ENCODE results near the gene CCZ1.
"Not testable (repeated sequence)": the region's sequence is repeated elsewhere in the genome, so short reads cannot be mapped to it uniquely, and the experiment has no call there.

Gene CCZ1

GRCh38 chr7:5908835-5909234 lies 10.3 kb downstream of the CCZ1 start:
- not testable (repeated sequence) for DNase-seq (ENCODE audit: low read depth)

GRCh38 chr7:5916529-5916928 lies 18.0 kb downstream of the CCZ1 start:
- not testable (repeated sequence) for DNase-seq (ENCODE audit: low read depth)

GRCh38 chr7:5924180-5924579 lies 25.6 kb downstream of the CCZ1 start:
- DNase-seq (ENCODE audit: low read depth), result not testable (repeated sequence)

DNA sequence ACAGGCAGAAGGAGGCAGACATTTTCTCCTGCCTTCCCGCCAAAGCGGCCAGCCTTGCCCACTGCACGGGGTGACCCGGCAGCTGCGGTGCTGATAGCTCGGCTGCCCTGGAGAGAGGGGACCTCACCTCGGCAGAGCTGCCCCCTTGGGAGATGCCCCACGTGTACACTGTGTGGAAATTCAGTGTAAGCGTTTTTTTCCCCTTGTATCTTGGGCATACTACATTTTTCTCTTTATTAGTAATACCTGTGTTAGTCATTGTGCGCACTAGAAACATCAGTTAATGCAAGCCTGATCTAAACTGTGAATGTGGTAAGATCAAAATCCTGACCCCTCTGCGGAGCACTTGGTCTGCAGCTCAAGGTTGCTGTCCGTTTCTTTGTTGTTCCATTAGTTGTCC lies 26.1 kb downstream of the CCZ1 start:
- not testable (repeated sequence) for DNase-seq (ENCODE audit: low read depth)

- not testable (repeated sequence) for DNase-seq (ENCODE audit: low read depth)
Measured at GRCh38 chr7:5926263-5926870, 27.8 kb downstream of the CCZ1 start.

DNA sequence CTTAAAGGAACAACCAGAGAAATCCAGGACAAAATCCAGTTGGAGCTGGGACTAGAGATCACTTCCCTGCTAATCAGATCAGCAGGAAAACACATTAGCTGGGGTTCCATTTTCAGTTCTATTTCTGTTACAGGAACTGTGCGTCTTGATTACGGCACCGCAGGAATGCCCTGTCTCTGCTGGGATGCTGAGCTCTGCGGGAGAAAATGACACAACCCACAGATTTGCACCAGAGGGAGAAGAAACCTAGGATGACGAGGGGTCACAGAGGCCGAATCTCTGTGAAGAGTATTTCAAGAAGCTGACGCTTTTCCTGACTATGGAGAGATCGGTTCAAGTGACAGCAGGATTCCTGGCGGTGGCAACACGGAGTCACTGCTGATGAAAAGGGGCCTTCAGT lies 31.8 kb downstream of the CCZ1 start:
- not testable (repeated sequence) for DNase-seq (ENCODE audit: low read depth)

DNA sequence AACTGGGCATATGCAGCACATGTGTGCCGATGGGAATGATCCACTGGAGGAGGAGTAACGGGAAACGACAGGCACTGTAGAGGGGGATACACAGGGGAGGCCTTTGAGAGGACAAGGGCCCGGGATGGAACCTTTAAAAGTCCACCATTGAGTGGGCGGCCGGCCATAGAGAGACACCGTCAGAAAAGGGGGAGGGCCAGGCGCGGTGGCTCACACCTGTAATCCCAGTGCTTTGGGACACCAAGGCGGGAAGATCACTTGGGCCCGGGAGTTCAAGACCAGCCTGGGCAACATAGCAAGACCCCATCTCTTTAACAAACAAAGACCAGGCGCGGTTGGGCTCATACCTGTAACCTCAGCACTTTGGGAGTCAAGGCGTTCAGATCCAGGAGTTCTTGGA lies 32.7 kb downstream of the CCZ1 start:
- DNase-seq (ENCODE audit: low read depth), result not testable (repeated sequence)

GRCh38 chr7:5931905-5932644 lies 33.5 kb downstream of the CCZ1 start:
- DNase-seq (ENCODE audit: low read depth), result not testable (repeated sequence)

- DNase-seq (ENCODE audit: low read depth), result not testable (repeated sequence)
Measured at GRCh38 chr7:5934945-5935450, 36.5 kb downstream of the CCZ1 start.

DNA sequence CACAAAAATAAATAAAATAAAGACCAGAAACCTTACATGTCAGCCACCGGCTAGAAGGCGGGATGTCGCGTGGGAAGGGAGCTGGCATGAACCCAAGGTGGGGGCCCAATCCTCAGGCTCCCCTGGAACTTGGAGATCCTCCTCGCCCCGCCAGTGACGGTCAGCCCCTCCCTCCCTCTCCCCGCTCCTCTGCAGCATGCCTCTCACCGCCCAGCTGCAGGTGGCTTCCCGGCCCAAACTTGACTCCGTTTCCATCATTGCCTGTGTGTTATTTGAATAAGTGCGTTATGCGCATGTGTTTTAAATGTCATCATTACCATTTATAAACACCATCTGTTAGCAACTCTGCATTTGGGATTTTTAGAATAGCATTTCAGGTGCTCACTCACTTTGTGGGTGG lies 64.7 kb downstream of the CCZ1 start:
- DNase-seq (ENCODE audit: low read depth), result not testable (repeated sequence)

DNA sequence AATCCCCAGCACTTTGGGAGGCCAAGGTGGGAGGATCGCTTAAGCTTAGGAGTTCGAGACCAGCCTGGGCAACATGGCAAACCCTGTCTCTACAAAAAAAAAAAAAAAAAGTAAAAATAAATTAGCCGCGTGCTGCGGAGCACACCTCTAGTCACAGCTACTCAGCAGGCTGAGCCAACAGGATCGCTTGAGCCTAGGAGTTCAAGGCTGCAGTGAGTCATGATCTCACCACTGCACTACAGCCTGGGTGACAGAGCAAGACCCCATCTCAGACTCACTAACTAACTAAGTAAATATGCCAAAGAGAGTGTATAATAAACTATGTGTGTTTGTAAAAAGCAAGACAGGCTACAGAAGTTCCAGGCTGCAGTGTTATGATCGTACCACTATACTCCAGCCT lies 65.3 kb downstream of the CCZ1 start:
- not testable (repeated sequence) for DNase-seq (ENCODE audit: low read depth)

DNA sequence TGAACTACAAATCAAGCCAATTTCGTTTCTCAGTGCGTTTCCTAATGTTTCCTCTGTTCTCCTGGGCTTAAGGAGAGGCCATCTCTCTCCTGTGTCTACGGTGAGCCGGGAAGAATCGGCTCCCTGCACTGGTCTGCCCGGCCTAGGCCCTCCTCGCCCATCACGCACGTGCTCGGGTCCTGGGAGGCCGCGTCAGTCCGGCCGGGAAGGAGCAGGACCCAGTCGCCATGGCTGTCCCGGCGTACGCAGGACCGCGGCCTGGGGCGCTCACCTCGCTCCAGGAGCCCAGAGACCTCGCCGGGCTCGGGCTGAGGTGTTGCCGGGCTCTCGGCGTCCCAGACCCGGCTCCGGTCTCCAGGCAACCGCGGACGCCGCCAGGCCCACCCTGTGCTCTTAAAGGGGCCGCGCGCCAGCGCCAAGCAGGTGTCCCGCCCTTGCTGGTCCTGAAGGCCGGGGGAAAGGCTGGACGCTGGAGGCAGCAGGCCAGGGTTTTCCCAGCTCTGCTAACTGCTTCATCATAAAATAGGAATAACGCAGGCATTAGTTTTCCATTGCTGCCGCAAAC lies 71.9 kb downstream of the CCZ1 start, which contains the start of gene RSPH10B:
TSS of gene RSPH10B (minus strand) at position 343 of the 565 bp plus-strand sequence. CDS start 3,573 bp downstream, outside the sequence.
- not testable (repeated sequence) for DNase-seq (ENCODE audit: low read depth)

DNA sequence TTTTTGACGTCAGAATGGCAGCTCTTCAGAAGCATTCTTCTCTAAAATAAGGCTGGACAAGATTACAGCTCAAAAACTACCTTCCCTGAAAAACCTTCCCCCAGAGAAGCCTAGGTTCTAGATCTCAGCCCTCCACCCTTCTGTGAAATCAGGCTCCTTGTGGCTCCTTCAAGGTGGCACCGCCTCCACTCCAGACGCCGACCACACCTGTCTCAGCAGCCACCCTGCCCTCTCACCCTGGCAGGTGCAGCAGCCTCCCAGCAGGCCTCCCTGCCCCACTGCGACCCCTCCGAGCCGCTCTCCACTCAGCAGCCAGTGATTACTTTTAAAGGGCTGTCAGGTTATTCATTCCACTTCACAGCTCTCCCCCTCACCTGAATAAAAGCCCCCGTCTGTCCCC lies 75.0 kb downstream of the CCZ1 start:
- DNase-seq (ENCODE audit: low read depth), result not testable (repeated sequence)
